NCI-H510A treated with DMSO at 0.1 percent for 48 hours (cell line): ENCODE data around the gene TMEM269.
A peak's percentile ranks its signal among the peaks of the same experiment; 100 is the strongest.
"Not testable (repeated sequence)": the region's sequence is repeated elsewhere in the genome, so short reads cannot be mapped to it uniquely, and the experiment has no call there.

ENCODE experiments used
- DNase-seq: peaks from one replicate; lab custom pipeline; 2025; lab: John Stamatoyannopoulos, UW

Gene TMEM269

GRCh38 chr1:42777852-42778251 is 6.9 kb upstream of the TMEM269 start:
- DNase-seq: peak; percentile 16

GRCh38 chr1:42779725-42780124 is 5.1 kb upstream of the TMEM269 start:
- DNase-seq: no peak

- no peak for DNase-seq
Observed at GRCh38 chr1:42780176-42780575, 4.6 kb upstream of the TMEM269 start.

GRCh38 chr1:42783092-42783491 is 1.7 kb upstream of the TMEM269 start:
- no peak for DNase-seq

- no peak for DNase-seq
Observed at GRCh38 chr1:42784547-42784945, 245 bp upstream of the TMEM269 start.

GRCh38 chr1:42786097-42786496 is 1.3 kb downstream of the TMEM269 start:
- DNase-seq: no peak

GRCh38 chr1:42788021-42788420 is 3.2 kb downstream of the TMEM269 start:
- no peak for DNase-seq

- DNase-seq: no peak
Observed at GRCh38 chr1:42793824-42794223, 9.0 kb downstream of the TMEM269 start.

GRCh38 chr1:42797414-42797813 is 12.6 kb downstream of the TMEM269 start:
- DNase-seq: no peak

GRCh38 chr1:42797979-42798378 is 13.2 kb downstream of the TMEM269 start:
- DNase-seq: no peak

- no peak for DNase-seq
Observed at GRCh38 chr1:42801832-42802473, 17.2 kb downstream of the TMEM269 start.

- DNase-seq: no peak
Observed at GRCh38 chr1:42806171-42806570, 21.4 kb downstream of the TMEM269 start.

GRCh38 chr1:42806593-42806992 is 21.8 kb downstream of the TMEM269 start:
- no peak for DNase-seq

- DNase-seq: no peak
Observed at GRCh38 chr1:42807056-42807668, 22.4 kb downstream of the TMEM269 start.

- DNase-seq: not testable (repeated sequence)
Observed at GRCh38 chr1:42814815-42815214, 30.0 kb downstream of the TMEM269 start.

GRCh38 chr1:42815941-42816584 is 31.3 kb downstream of the TMEM269 start:
- no peak for DNase-seq

GRCh38 chr1:42816585-42817439 is 32.0 kb downstream of the TMEM269 start, which contains the start of the genes ERMAP and SVBP:
Gene ERMAP, plus strand, starts transcription at chr1:42817122. Its CDS starts 13,327 bp downstream, at chr1:42830449.
Gene SVBP, minus strand, starts transcription at chr1:42817397. Its CDS starts 853 bp downstream, at chr1:42816544.
- peak; percentile 88 for DNase-seq

- no peak for DNase-seq
Observed at GRCh38 chr1:42817440-42817767, 32.6 kb downstream of the TMEM269 start.

GRCh38 chr1:42817976-42818375 is 33.2 kb downstream of the TMEM269 start:
- DNase-seq: no peak

- no peak for DNase-seq
Observed at GRCh38 chr1:42820813-42821212, 36.0 kb downstream of the TMEM269 start.

GRCh38 chr1:42821690-42822089 is 36.9 kb downstream of the TMEM269 start:
- no peak for DNase-seq

GRCh38 chr1:42822800-42823392 is 38.1 kb downstream of the TMEM269 start:
- no peak for DNase-seq
